ENCODE results near the gene ATF5. TPM values are rescaled to one million over a fixed set of nuclear protein-coding genes. Genes with fewer than 3 reads are reported as not detected.

Gene ATF5
- total and polyA plus RNA-seq, 12 donors, result 6.4 to 33.8 (median 9.9) TPM

GRCh38 chr19:49949742-49950589, 21.0 kb downstream of the ATF5 start:
- intact Hi-C loops (cut with DNase I), result no loop called here
- 72 to 74% methylated on average over 11 of the region's 11 CpGs for WGBS, 2 donors
- H3K27me3 ChIP-seq, result peaks cover 0 to 14% (median 4%) of the 10 kb centered on the region in 7 donors

GRCh38 chr19:49950590-49950948, 21.6 kb downstream of the ATF5 start:
- Histone ChIP-seq H3K27me3 (peaks cover 0 to 14% (median 4%) of the 10 kb centered on the region in 7 donors), H3K36me3 (no peaks in the 10 kb centered on the region), H3K4me1 (peaks cover 0 to 33% (median 17%) of the 10 kb centered on the region in 9 donors), H3K9me3 (no peaks in the 10 kb centered on the region), H3K27ac (no peak overlapping the region), H3K4me3 (no peak overlapping the region)
- WGBS, 2 donors, result 90 to 92% methylated on average over 5 of the region's 5 CpGs
- TF ChIP-seq CTCF (IDR thresholded peaks at IDR 0.05), result no peak
- DNase-seq, result no peak
- no peak for ATAC-seq
- intact Hi-C loops (cut with DNase I), result no loop called here

More at GRCh38 chr19:49949742-49950589, 21.0 kb downstream of the ATF5 start:
- DNase-seq, result no peak
- H3K27ac ChIP-seq, result no peak overlapping the region
- H3K9me3 ChIP-seq, result no peaks in the 10 kb centered on the region
- no peaks in the 10 kb centered on the region for H3K36me3 ChIP-seq
- H3K4me1 ChIP-seq, result peaks cover 0 to 29% (median 14%) of the 10 kb centered on the region in 9 donors
- H3K4me3 ChIP-seq, result no peak overlapping the region
- no peak for ATAC-seq
- no peak for TF ChIP-seq CTCF (IDR thresholded peaks at IDR 0.05)

- Histone ChIP-seq H3K4me3 (no peak overlapping the region), H3K36me3 (no peaks in the 10 kb centered on the region), H3K9me3 (no peaks in the 10 kb centered on the region), H3K27me3 (peaks cover 0 to 14% (median 4%) of the 10 kb centered on the region in 7 donors), H3K4me1 (peaks cover 0 to 36% (median 17%) of the 10 kb centered on the region in 9 donors), H3K27ac (no peak overlapping the region)
- 82 to 85% methylated on average over 13 of the region's 13 CpGs for WGBS, 2 donors
- intact Hi-C loops (cut with DNase I), result no loop called here
- no peak for TF ChIP-seq CTCF (IDR thresholded peaks at IDR 0.05)
- no peak for DNase-seq
- ATAC-seq, result no peak
Measured at GRCh38 chr19:49950956-49951526, 22.0 kb downstream of the ATF5 start.

- no peak for DNase-seq
- Histone ChIP-seq H3K4me3 (no peak overlapping the region), H3K4me1 (peaks cover 0 to 41% (median 17%) of the 10 kb centered on the region in 9 donors), H3K27me3 (peaks cover 0 to 14% (median 4%) of the 10 kb centered on the region in 7 donors), H3K27ac (no peak overlapping the region), H3K9me3 (no peaks in the 10 kb centered on the region), H3K36me3 (no peaks in the 10 kb centered on the region)
- intact Hi-C loops (cut with DNase I), result no loop called here
- no peak for TF ChIP-seq CTCF (IDR thresholded peaks at IDR 0.05)
- no peak for ATAC-seq
- WGBS, 2 donors, result 84 to 89% methylated on average over 9 of the region's 9 CpGs
Measured at GRCh38 chr19:49951806-49952478, 22.9 kb downstream of the ATF5 start.

Measured in heart right ventricle (tissue), 16 donors.